Measurements from ENCODE around the gene RNF150. TPM values are rescaled to one million over a fixed set of nuclear protein-coding genes. Genes with fewer than 3 reads are reported as not detected.

RNF150 gene
- total RNA-seq, 1 experiment from 2014 or later = 4.4 TPM

DNA sequence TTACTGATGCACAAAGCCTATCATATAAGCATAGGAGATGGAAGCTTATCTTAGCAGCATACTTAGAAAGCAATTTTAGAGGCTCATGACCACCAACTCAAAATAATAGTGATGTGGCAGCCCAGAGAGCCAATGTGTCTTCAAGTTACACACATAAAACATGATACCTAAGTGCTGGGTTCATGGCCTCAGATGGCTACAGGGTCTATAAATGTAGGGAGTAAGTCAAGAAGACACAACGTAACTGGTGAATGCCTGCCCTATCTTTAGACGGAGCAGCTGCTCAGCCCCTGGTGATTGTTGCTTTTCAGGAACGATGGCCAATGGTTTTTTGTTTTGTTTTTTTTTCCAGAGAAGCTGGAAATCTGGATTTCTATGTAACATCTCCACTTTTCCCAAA, 42.8 kb downstream of the RNF150 start:
- H2AFZ ChIP-seq (ENCODE audit: low read length) = no peak overlapping the region
- Mint-ChIP-seq H3K4me3 (no peak overlapping the region), H3K4me1 (no peaks in the 10 kb centered on the region), H3K9me3 (peaks cover 13 to 14% of the 10 kb centered on the region in 2 experiments), H3K27me3 (ENCODE audit: low read depth) (no peaks in the 10 kb centered on the region), H3K36me3 (ENCODE audit: insufficient read depth in 1 of 3, low read depth in 3 of 3) (peaks cover 0 to 20% (median 9%) of the 10 kb centered on the region in 3 experiments; a peak in 6 of 7 replicates), H3K27ac (no peak overlapping the region)
- no peaks in the 10 kb centered on the region for H4K20me1 ChIP-seq (ENCODE audit: control insufficient read depth, insufficient read depth, insufficient read length)
- no peak overlapping the region for H2BK5ac ChIP-seq (ENCODE audit: insufficient read length, low read length)
- no peak overlapping the region for H3K27ac ChIP-seq (ENCODE audit: insufficient read length, low read depth, low read length)
- H3K23me2 ChIP-seq (ENCODE audit: insufficient read length, low read depth, low read length, poor library complexity, severe bottlenecking) = no peaks in the 10 kb centered on the region
- H3K4me2 ChIP-seq (ENCODE audit: insufficient read depth, insufficient read length, low read length) = no peak overlapping the region
- H3K23ac ChIP-seq (ENCODE audit: insufficient read length, low read depth, low read length) = no peak overlapping the region
- H2BK120ac ChIP-seq (ENCODE audit: low read depth, low read length, poor library complexity, severe bottlenecking) = no peak overlapping the region
- no peak overlapping the region for H4K8ac ChIP-seq (replicated peaks; ENCODE audit: insufficient read length, low read depth, low read length)
- no peaks in the 10 kb centered on the region for H3K4me1 ChIP-seq (ENCODE audit: insufficient read depth, low read length)
- H3K4ac ChIP-seq (ENCODE audit: low read depth, low read length) = no peak overlapping the region
- H2BK20ac ChIP-seq (ENCODE audit: low read depth, low read length, poor library complexity, severe bottlenecking) = no peak overlapping the region
- H3T11ph ChIP-seq (ENCODE audit: low read length) = no peak overlapping the region
- no CpG with 5 or more reads among the region's 3 CpGs for WGBS (ENCODE audit: extremely low coverage, insufficient read length, low lambda C conversion rate)
- H3K27me3 ChIP-seq (ENCODE audit: insufficient read depth, low read length) = no peaks in the 10 kb centered on the region
- H3K9me3 ChIP-seq (ENCODE audit: control insufficient read depth, low read depth, low read length) = no peaks in the 10 kb centered on the region
- H2AK5ac ChIP-seq (ENCODE audit: insufficient read length, low read length) = no peak overlapping the region
- no peak overlapping the region for H4K5ac ChIP-seq (ENCODE audit: insufficient read length, low read depth, low read length)
- H4K91ac ChIP-seq (ENCODE audit: insufficient read length, low read depth, low read length) = no peak overlapping the region
- no peaks in the 10 kb centered on the region for H3K79me1 ChIP-seq (ENCODE audit: insufficient read depth, low read depth, low read length, poor library complexity, severe bottlenecking)
- H2BK15ac ChIP-seq (ENCODE audit: low read depth, low read length) = no peak overlapping the region
- no peaks in the 10 kb centered on the region for H3K79me2 ChIP-seq (ENCODE audit: insufficient read depth, low read length)
- no peak for TF ChIP-seq CTCF (conservative IDR thresholded peaks at IDR 0.05)
- no peak overlapping the region for H3K18ac ChIP-seq (ENCODE audit: insufficient read length, low read depth, low read length)
- no peak overlapping the region for H3K9ac ChIP-seq (ENCODE audit: extremely low read depth, insufficient read length, low read length)
- no peak for DNase-seq
- H3K56ac ChIP-seq (ENCODE audit: insufficient read length, low read depth, low read length) = no peak overlapping the region
- no peak overlapping the region for H3K14ac ChIP-seq (ENCODE audit: insufficient read depth, low read length)
- no peak overlapping the region for H2BK12ac ChIP-seq (ENCODE audit: insufficient read length, low read depth, low read length)
